Colonic mucosa (tissue), 4 donors: Measurements from ENCODE around the gene OSBPL9. TPM values are rescaled to one million over a fixed set of nuclear protein-coding genes. Genes with fewer than 3 reads are reported as not detected.

Experiments used
- DNase-seq: peaks from one replicate; pipeline ENCODE4 v3.0.0-alpha.2; 2020
- H3K27ac ChIP-seq: fragments of 200-600 bp; one replicate; pipeline ENCODE4 v1.8.0; 2021
- H3K27me3 ChIP-seq: fragments of 200-600 bp; one replicate; pipeline ENCODE4 v1.8.0; 2021
- H3K36me3 ChIP-seq: fragments of 200-600 bp; one replicate; pipeline ENCODE4 v1.8.0; 2021
- H3K4me1 ChIP-seq: fragments of 200-600 bp; one replicate; pipeline ENCODE4 v1.8.0; 2021; ENCODE audit warnings: mild to moderate bottlenecking
- H3K4me3 ChIP-seq: fragments of 200-600 bp; one replicate; pipeline ENCODE4 v1.8.0; 2021
- H3K9ac ChIP-seq, 2 donors: one replicate each; pipeline ENCODE4 v1.7.0; 2013; ENCODE audit warnings: control low read depth in 2 of 2, low read depth in 2 of 2, low read length in 2 of 2
- H3K9me3 ChIP-seq: fragments of 200-600 bp; one replicate; pipeline ENCODE4 v1.8.0; 2021
- CTCF ChIP-seq: fragments of 200-600 bp; IDR thresholded peaks from one replicate; pipeline ENCODE4 v1.8.0; 2022; ENCODE audit warnings: antibody characterized with exemption, mild to moderate bottlenecking
- intact Hi-C: fragments of 100-400 bp; cut with DNase I; formaldehyde crosslinking; loops from one replicate; pipeline ENCODE4 v1.14.1; 2022
- total RNA-seq, 2 donors: library from RNA; stranded (reverse); fragmentation: NEBNext Ultra II Directional in 1 of 2; extraction: Animal tissue kit (Norgen Biotek cat#: 25700) in 1 of 2; gene quantifications; one replicate each; pipeline ENCODE4 v1.2.1, GENCODE V29; 2021
- donor health status: healthy.
- donor health status: DM: no; HTN: no; CAD: no.
- donor health status: DM: no; HTN: no; CAD: no.

Gene OSBPL9
- total RNA-seq, 2 donors from 2014 or later = 37.3 to 59.6 TPM

GRCh38 chr1:51629918-51630317 is 13.0 kb downstream of the OSBPL9 start:
- Histone ChIP-seq H3K4me3 (no peak overlapping the region), H3K9ac (no peak overlapping the region), H3K4me1 (no peaks in the 10 kb centered on the region), H3K27ac (no peak overlapping the region), H3K27me3 (no peaks in the 10 kb centered on the region), H3K9me3 (no peaks in the 10 kb centered on the region), H3K36me3 (no peaks in the 10 kb centered on the region)
- DNase-seq = no peak
- no peak for TF ChIP-seq CTCF
- intact Hi-C loops = loop anchor here (10.0 kb wide), 1 partner anchor 135 kb away; no protein-coding TSS in a partner anchor

- Histone ChIP-seq H3K36me3 (no peaks in the 10 kb centered on the region), H3K27ac (no peak overlapping the region), H3K9ac (no peak overlapping the region), H3K4me1 (no peaks in the 10 kb centered on the region), H3K27me3 (no peaks in the 10 kb centered on the region), H3K4me3 (no peak overlapping the region), H3K9me3 (no peaks in the 10 kb centered on the region)
- no peak for TF ChIP-seq CTCF
- no peak for DNase-seq
- intact Hi-C loops = no loop called here
Measured at GRCh38 chr1:51630393-51630792, 13.5 kb downstream of the OSBPL9 start.

DNA sequence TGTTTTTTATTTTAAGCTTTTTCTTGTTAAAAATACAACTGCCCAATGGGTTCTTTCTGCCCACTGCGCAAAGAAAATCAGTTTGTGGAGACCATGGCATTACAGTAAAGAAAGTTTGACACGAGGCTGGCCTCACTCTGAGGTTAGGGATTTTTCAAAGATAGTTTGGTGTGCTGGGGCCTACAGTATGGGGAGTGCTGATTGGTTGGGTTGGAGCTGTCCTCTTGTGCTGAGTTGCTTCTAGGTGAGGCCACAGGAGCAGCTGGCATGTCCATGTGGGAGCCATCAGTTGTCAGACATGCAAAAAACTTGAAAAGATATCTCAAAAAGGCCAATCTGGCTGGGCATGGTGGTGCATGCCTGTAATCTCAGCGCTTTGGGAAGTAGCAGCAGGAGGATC is 14.0 kb downstream of the OSBPL9 start:
- intact Hi-C loops = no loop called here
- no peak overlapping the region for H3K9ac ChIP-seq
- no peaks in the 10 kb centered on the region for H3K36me3 ChIP-seq
- no peak overlapping the region for H3K27ac ChIP-seq
- H3K9me3 ChIP-seq = no peaks in the 10 kb centered on the region
- no peak overlapping the region for H3K4me3 ChIP-seq
- no peaks in the 10 kb centered on the region for H3K27me3 ChIP-seq
- no peaks in the 10 kb centered on the region for H3K4me1 ChIP-seq
- no peak for TF ChIP-seq CTCF
- no peak for DNase-seq

DNA sequence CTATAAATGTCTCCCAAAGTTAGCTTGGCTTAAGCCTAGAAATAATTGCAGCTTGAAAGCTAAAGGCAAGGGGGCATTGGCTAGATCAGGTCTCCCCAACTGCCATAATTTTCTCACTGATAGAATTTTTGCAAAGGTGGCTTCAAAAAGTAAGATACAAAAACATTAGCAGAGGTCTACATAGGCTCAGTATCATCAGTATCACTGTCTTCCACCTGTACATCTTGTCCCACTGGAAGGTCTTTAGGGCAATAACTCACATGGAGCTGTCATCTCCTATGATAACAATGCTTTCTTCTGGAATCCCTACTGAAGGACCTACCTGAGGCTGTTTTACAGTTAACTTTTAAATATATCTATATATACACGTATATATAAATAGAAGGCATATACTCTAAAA is 14.9 kb downstream of the OSBPL9 start:
- H3K27me3 ChIP-seq = no peaks in the 10 kb centered on the region
- intact Hi-C loops = no loop called here
- no peaks in the 10 kb centered on the region for H3K4me1 ChIP-seq
- H3K9ac ChIP-seq = no peak overlapping the region
- DNase-seq = no peak
- no peak for TF ChIP-seq CTCF
- no peaks in the 10 kb centered on the region for H3K36me3 ChIP-seq
- no peak overlapping the region for H3K27ac ChIP-seq
- H3K4me3 ChIP-seq = no peak overlapping the region
- no peaks in the 10 kb centered on the region for H3K9me3 ChIP-seq

GRCh38 chr1:51634618-51635017 is 17.7 kb downstream of the OSBPL9 start:
- no peaks in the 10 kb centered on the region for H3K27me3 ChIP-seq
- no peaks in the 10 kb centered on the region for H3K9me3 ChIP-seq
- H3K36me3 ChIP-seq = no peaks in the 10 kb centered on the region
- H3K9ac ChIP-seq = no peak overlapping the region
- H3K27ac ChIP-seq = no peak overlapping the region
- H3K4me3 ChIP-seq = no peak overlapping the region
- no peak for TF ChIP-seq CTCF
- H3K4me1 ChIP-seq = no peaks in the 10 kb centered on the region
- no peak for DNase-seq
- intact Hi-C loops = no loop called here

- Histone ChIP-seq H3K36me3 (no peaks in the 10 kb centered on the region), H3K27me3 (no peaks in the 10 kb centered on the region), H3K27ac (no peak overlapping the region), H3K9ac (no peak overlapping the region), H3K4me3 (no peak overlapping the region), H3K9me3 (no peaks in the 10 kb centered on the region), H3K4me1 (no peaks in the 10 kb centered on the region)
- TF ChIP-seq CTCF = no peak
- intact Hi-C loops = no loop called here
- DNase-seq = no peak
Measured at GRCh38 chr1:51635615-51636014, 18.7 kb downstream of the OSBPL9 start.
